HL-60 (cell line): ENCODE data around the gene NEURL2.

ENCODE experiments used
- DNase-seq, 2 experiments: peaks; one replicate each; pipeline ENCODE4 v3.0.0-alpha.2; 2010 to 2020; ENCODE audit warnings: low read depth in 1 of 2, low spot score in 1 of 2
- H3K27ac ChIP-seq: fragments of 250-450 bp; sonication (Bioruptor Pico); replicated peaks from 2 replicates; pipeline ENCODE4 v1.5.1; 2020; ENCODE audit warnings: mild to moderate bottlenecking, moderate library complexity
- H3K27me3 ChIP-seq: fragments of 250-450 bp; sonication (Bioruptor Pico); 2 replicates; pipeline ENCODE4 v1.5.1; 2021; ENCODE audit warnings: mild to moderate bottlenecking, moderate library complexity; ENCODE audit not compliant: insufficient read depth, poor library complexity, severe bottlenecking
- H3K4me3 ChIP-seq: replicated peaks from 2 replicates; pipeline ENCODE4 v1.5.1; 2011; ENCODE audit warnings: mild to moderate bottlenecking, control low read depth, low read length; ENCODE audit not compliant: insufficient read depth
- CTCF ChIP-seq: IDR thresholded peaks from one replicate; pipeline ENCODE4 v1.5.1; 2011; ENCODE audit warnings: low read length, control low read depth, inconsistent platforms; ENCODE audit not compliant: insufficient read depth
- GABPA ChIP-seq: IDR thresholded peaks from 2 replicates; pipeline ENCODE4 v1.6.1; 2012; ENCODE audit warnings: low read depth
- POLR2AphosphoS5 ChIP-seq: IDR thresholded peaks from 2 replicates; pipeline ENCODE4 v1.6.1; 2012; ENCODE audit warnings: low read depth
- REST ChIP-seq: IDR thresholded peaks from 2 replicates; pipeline ENCODE4 v1.6.1; 2012; ENCODE audit warnings: low read depth; ENCODE audit not compliant: insufficient replicate concordance
- SPI1 ChIP-seq: IDR thresholded peaks from 2 replicates; pipeline ENCODE4 v1.6.1; 2012; ENCODE audit warnings: low read depth, mild to moderate bottlenecking, borderline replicate concordance

Gene NEURL2

GRCh38 chr20:45888681-45889080 lies 2.3 kb downstream of the NEURL2 start:
- Histone ChIP-seq H3K27ac (no peak overlapping the region), H3K4me3 (no peak overlapping the region), H3K27me3 (no peaks in the 10 kb centered on the region)
- TF ChIP-seq POLR2AphosphoS5 = no peak
- TF ChIP-seq REST = no peak
- TF ChIP-seq GABPA = no peak
- no peak for TF ChIP-seq CTCF
- no peak for TF ChIP-seq SPI1
- no peak for DNase-seq

GRCh38 chr20:45887346-45887715 lies 3.7 kb downstream of the NEURL2 start, which contains the start of gene SPATA25:
SPATA25 (minus strand) TSS chr20:45887622; CDS start chr20:45887590, 32 bp downstream.
- no peak within 1 kb of the TSS for H3K27ac ChIP-seq
- no peaks in the 10 kb centered on the region for H3K27me3 ChIP-seq
- TF ChIP-seq POLR2AphosphoS5 (no peak), GABPA (no peak), CTCF (no peak), REST (no peak), SPI1 (no peak)
- no peak within 1 kb of the TSS for H3K4me3 ChIP-seq
- no peak for DNase-seq

- TF ChIP-seq CTCF (no peak), SPI1 (no peak), POLR2AphosphoS5 (no peak), REST (no peak)
These were observed 4.2 kb downstream of the NEURL2 start for GRCh38 chr20:45886590-45887345.

More at GRCh38 chr20:45886590-45887345, 4.2 kb downstream of the NEURL2 start:
- no peak overlapping the region for H3K4me3 ChIP-seq
- no peak for DNase-seq
- H3K27ac ChIP-seq = no peak overlapping the region
- H3K27me3 ChIP-seq = no peaks in the 10 kb centered on the region
